Subcutaneous adipose tissue (tissue), 4 donors: Measurements from ENCODE around the gene WASF2. TPM values are rescaled to one million over a fixed set of nuclear protein-coding genes. Genes with fewer than 3 reads are reported as not detected.

ENCODE experiments used
- total RNA-seq, 4 donors: library from RNA; depleted of rRNA; stranded (reverse); fragments of >200 nt; gene quantifications; one replicate each; pipeline ENCODE4 v1.1.0, GENCODE V29; 2016
- TF ChIP-seq, protein P1 (sequence below): fragments of 450-650 bp; IDR thresholded peaks from one replicate; pipeline ENCODE4 v1.5.1; 2016; ENCODE audit warnings: low read depth, mild to moderate bottlenecking, control low read depth, antibody characterized with exemption, moderate library complexity

WASF2 gene
- total RNA-seq, 4 donors from 2014 or later: 72.8 to 94.9 (median 80.9) TPM

DNA sequence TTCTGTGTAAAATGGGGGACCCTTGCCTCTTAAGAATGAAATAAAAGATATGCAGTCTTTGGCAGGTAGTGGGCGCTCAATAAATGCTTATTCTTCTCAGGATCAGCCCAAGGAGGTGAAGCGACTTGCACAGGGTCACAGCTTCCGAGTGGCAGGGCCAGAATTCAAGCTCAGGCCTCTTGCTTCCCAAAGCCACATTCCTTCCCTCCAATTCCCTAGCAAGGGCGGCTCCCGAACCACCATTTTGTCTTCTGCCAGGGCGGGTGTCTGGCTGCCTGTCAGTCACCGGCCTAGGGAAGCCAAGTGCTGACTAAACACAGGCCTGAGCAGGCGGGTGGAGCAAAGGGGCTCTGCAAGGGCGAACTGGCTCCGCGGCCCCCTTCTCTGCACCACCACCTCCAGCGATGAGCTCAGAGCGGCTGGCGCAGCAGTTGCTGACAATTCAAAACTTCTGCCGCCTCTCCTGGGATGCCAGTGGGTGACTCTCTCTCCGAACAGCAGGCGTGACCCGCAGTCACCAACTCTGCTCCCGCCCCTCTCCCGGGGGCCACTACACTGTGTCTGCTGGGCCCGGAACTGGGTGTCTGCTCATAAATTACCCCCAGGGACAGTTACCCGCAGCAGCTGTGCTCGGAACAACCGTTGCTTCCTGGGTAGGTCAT, 86.8 kb downstream of the WASF2 start:
- TF ChIP-seq, protein P1, sequence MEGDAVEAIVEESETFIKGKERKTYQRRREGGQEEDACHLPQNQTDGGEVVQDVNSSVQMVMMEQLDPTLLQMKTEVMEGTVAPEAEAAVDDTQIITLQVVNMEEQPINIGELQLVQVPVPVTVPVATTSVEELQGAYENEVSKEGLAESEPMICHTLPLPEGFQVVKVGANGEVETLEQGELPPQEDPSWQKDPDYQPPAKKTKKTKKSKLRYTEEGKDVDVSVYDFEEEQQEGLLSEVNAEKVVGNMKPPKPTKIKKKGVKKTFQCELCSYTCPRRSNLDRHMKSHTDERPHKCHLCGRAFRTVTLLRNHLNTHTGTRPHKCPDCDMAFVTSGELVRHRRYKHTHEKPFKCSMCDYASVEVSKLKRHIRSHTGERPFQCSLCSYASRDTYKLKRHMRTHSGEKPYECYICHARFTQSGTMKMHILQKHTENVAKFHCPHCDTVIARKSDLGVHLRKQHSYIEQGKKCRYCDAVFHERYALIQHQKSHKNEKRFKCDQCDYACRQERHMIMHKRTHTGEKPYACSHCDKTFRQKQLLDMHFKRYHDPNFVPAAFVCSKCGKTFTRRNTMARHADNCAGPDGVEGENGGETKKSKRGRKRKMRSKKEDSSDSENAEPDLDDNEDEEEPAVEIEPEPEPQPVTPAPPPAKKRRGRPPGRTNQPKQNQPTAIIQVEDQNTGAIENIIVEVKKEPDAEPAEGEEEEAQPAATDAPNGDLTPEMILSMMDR: no peak

DNA sequence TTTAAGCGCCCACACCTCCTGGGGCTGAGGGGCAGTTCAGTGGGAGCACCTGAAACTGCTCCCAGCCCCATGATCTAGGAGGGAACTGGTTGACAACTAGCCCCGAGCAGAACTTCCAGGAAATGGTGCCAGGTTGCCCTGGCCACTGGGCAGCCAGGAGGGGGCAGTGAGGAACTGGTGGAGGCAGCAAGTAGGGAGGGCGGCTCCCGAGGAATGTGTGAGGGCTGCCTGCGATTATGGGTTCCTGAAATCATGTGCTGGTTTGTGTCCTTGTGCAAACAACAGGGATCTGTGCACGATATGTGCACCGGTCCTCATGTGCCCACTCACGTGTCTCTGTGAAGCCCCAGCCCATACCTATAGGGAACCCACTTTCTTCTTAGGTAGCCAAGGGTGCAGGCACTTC, 87.6 kb downstream of the WASF2 start:
- TF ChIP-seq, protein P1: no peak

DNA sequence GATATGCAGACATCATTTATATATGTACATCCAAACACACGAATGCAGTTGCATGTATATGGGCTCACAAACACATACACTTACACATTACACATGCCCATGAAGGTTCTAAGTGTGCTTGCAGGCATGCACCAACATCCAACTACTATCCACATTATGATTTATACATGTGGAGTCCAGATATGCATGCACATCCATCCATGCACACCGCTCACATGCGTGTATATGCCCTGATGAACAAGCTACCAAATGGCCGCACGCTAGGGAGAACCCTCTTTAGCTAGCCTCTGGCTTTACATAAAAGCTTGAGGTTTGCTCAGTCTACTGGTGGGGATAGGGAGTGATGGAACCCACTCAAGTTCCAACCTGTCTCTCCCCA, 89.0 kb downstream of the WASF2 start:
- TF ChIP-seq, protein P1: no peak

DNA sequence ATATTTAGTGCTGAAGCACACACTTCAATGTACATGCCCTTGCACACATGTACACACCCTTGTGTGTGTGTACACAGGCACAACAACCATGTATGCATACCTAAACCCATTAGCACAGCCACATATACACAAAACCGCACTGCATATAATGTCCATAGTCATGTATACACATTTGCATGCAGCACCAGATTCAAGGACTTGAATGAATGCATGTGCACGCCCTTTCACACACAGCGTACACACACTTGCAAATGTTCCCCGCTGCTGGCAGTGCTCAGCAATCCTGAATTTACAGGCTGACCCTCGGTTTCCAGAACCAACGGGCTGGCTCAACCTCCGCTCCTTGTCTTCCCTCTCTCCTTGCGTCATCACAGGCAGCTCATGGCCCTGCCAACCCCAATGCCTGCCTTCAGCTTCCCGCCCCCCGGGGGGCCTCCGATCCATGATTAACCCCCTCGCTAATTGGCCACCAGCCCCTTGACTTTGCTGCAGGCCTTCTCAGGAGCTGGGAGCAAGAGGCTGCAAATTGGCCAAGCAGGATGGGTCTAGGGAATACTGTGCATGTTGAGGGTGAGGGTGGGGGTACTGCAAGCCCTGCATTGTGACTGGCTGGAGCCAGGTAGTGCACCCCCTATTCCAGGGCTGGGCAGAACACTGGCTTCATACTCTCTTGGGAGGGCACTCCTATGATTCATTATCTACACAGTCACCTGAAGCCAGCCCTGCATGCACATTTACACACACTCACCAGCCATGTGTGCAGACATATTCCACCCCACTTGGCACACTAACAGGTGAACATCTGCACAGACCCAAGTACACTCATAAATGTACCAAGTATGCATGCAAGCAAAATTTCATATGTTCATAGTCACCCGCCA, 89.6 kb downstream of the WASF2 start:
- TF ChIP-seq, protein P1: no peak

DNA sequence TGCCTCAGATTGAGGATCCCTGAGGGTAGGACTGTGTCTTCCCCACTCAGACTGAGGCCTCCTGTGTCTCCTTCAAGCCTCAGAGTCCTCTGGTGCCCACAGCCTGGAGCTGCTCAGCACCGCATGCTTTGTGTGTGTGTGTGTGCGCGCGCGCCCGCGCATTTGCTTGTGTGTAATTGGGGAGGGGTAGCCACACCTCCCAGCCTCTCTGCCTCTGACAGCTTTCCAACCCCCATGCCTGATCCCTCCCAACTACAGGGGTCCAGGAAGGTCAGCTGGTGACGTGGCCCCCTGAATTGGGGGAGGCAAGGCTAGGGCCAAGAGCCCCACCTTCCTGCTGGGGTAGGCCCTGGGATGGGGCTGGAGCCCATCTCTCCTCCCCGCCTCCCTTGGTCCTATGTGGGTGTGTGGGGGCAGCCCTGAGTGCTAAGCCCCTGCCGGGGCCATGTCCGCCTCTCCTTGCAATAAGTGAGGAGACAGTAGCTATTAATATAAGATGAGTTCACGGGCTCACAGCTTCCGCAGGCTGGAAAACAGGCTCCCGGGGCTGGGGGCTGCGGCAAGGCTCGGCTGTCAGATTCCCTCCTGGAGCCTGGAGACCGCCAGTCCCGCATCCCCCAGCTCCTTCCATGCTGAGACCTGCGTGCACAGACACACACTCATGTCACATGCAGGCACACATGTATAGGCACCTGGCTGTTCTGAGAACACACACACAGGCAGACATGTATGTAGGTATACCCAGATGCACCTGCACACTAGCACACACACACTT, 90.5 kb downstream of the WASF2 start:
- TF ChIP-seq, protein P1: no peak

GRCh38 chr1:27398405-27399149, 91.4 kb downstream of the WASF2 start:
- TF ChIP-seq, protein P1: no peak
